ENCODE results near the gene ZDHHC3. TPM values are rescaled to one million over a fixed set of nuclear protein-coding genes. Genes with fewer than 3 reads are reported as not detected.

The ZDHHC3 gene
- total RNA-seq, 4 donors from 2014 or later: 59.6 to 81.3 (median 72.8) TPM

- Histone ChIP-seq H3K27me3 (peaks cover 0 to 5% (median 0%) of the 10 kb centered on the region in 4 donors), H3K27ac (replicated peaks in 1 of 4) (no peak overlapping the region), H3K36me3 (no peaks in the 10 kb centered on the region), H3K4me1 (peaks cover 0 to 8% (median 2%) of the 10 kb centered on the region in 4 donors), H3K9me3 (no peaks in the 10 kb centered on the region), H3K4me3 (no peak overlapping the region)
- TF ChIP-seq EP300 (IDR thresholded peaks at IDR 0.05) (no peak), CTCF (IDR thresholded peaks at IDR 0.05) (no peak), POLR2AphosphoS5 (IDR thresholded peaks at IDR 0.05) (no peak), POLR2A (IDR thresholded peaks at IDR 0.05; ENCODE audit: low read depth) (no peak)
- no peak for DNase-seq (ENCODE audit: extremely low spot score)
- no CpG with 5 or more reads among the region's 3 CpGs for WGBS
- intact Hi-C loops (cut with DNase I): no loop called here
Measured at GRCh38 chr3:44890258-44890657, 85.7 kb downstream of the ZDHHC3 start.

- 77% methylated on average over 7 of the region's 7 CpGs for WGBS
- no peak for DNase-seq (ENCODE audit: extremely low spot score)
- Histone ChIP-seq H3K27me3 (peaks cover 0 to 29% (median 0%) of the 10 kb centered on the region in 4 donors), H3K4me3 (no peak overlapping the region), H3K27ac (replicated peaks in 1 of 4) (no peak overlapping the region), H3K4me1 (peaks cover 0 to 9% (median 2%) of the 10 kb centered on the region in 4 donors), H3K9me3 (no peaks in the 10 kb centered on the region), H3K36me3 (no peaks in the 10 kb centered on the region)
- intact Hi-C loops (cut with DNase I): no loop called here
- TF ChIP-seq POLR2A (IDR thresholded peaks at IDR 0.05; ENCODE audit: low read depth) (no peak), EP300 (IDR thresholded peaks at IDR 0.05) (no peak), POLR2AphosphoS5 (IDR thresholded peaks at IDR 0.05) (no peak), CTCF (IDR thresholded peaks at IDR 0.05) (no peak)
Measured at GRCh38 chr3:44887101-44887500, 88.9 kb downstream of the ZDHHC3 start.

- intact Hi-C loops (cut with DNase I): no loop called here
- H3K27me3 ChIP-seq: peaks cover 0 to 29% (median 0%) of the 10 kb centered on the region in 4 donors
- 82% methylated on average over 3 of the region's 3 CpGs for WGBS
Measured at GRCh38 chr3:44886561-44886960, 89.4 kb downstream of the ZDHHC3 start.

GRCh38 chr3:44885618-44886017 lies 90.4 kb downstream of the ZDHHC3 start:
- Histone ChIP-seq H3K36me3 (no peaks in the 10 kb centered on the region), H3K27ac (replicated peaks in 1 of 4) (no peak overlapping the region), H3K27me3 (peaks cover 0 to 29% (median 0%) of the 10 kb centered on the region in 4 donors), H3K9me3 (no peaks in the 10 kb centered on the region), H3K4me1 (peaks cover 0 to 9% (median 2%) of the 10 kb centered on the region in 4 donors), H3K4me3 (no peak overlapping the region)
- peak in 1 of 2 donors; percentile 36 for TF ChIP-seq POLR2AphosphoS5 (IDR thresholded peaks at IDR 0.05)
- no peak for TF ChIP-seq POLR2A (IDR thresholded peaks at IDR 0.05; ENCODE audit: low read depth)
- no peak for TF ChIP-seq CTCF (IDR thresholded peaks at IDR 0.05)
- TF ChIP-seq EP300 (IDR thresholded peaks at IDR 0.05): no peak
- intact Hi-C loops (cut with DNase I): no loop called here
- DNase-seq (ENCODE audit: extremely low spot score): no peak
- 39% methylated on average over 4 of the region's 4 CpGs for WGBS

More at GRCh38 chr3:44886561-44886960, 89.4 kb downstream of the ZDHHC3 start:
- H3K36me3 ChIP-seq: no peaks in the 10 kb centered on the region
- no peak overlapping the region for H3K4me3 ChIP-seq
- no peak overlapping the region for H3K27ac ChIP-seq (replicated peaks in 1 of 4)
- no peak for TF ChIP-seq CTCF (IDR thresholded peaks at IDR 0.05)
- no peak for TF ChIP-seq POLR2A (IDR thresholded peaks at IDR 0.05; ENCODE audit: low read depth)
- no peak for TF ChIP-seq EP300 (IDR thresholded peaks at IDR 0.05)
- no peak for TF ChIP-seq POLR2AphosphoS5 (IDR thresholded peaks at IDR 0.05)
- DNase-seq (ENCODE audit: extremely low spot score): no peak
- H3K9me3 ChIP-seq: no peaks in the 10 kb centered on the region
- H3K4me1 ChIP-seq: peaks cover 0 to 9% (median 2%) of the 10 kb centered on the region in 4 donors

- no peaks in the 10 kb centered on the region for H3K9me3 ChIP-seq
- 31% methylated on average over 4 of the region's 4 CpGs for WGBS
- no peak overlapping the region for H3K4me3 ChIP-seq
- no peak for DNase-seq (ENCODE audit: extremely low spot score)
- peaks cover 0 to 29% (median 0%) of the 10 kb centered on the region in 4 donors for H3K27me3 ChIP-seq
- no peak overlapping the region for H3K27ac ChIP-seq (replicated peaks in 1 of 4)
- peaks cover 0 to 9% (median 2%) of the 10 kb centered on the region in 4 donors for H3K4me1 ChIP-seq
- intact Hi-C loops (cut with DNase I): no loop called here
- no peaks in the 10 kb centered on the region for H3K36me3 ChIP-seq
- TF ChIP-seq POLR2AphosphoS5 (IDR thresholded peaks at IDR 0.05) (no peak), CTCF (IDR thresholded peaks at IDR 0.05) (no peak), EP300 (IDR thresholded peaks at IDR 0.05) (no peak), POLR2A (IDR thresholded peaks at IDR 0.05; ENCODE audit: low read depth) (no peak)
Measured at GRCh38 chr3:44883999-44884431, 92.0 kb downstream of the ZDHHC3 start.
